GM19193 (cell line): ENCODE data around the gene PPIP5K2.

Source experiments
- POLR2A ChIP-seq: IDR thresholded peaks from 4 replicates; pipeline ENCODE4 v1.6.1; 2011; ENCODE audit not compliant: insufficient read depth, insufficient read length; ENCODE audit errors: extremely low read depth

Gene PPIP5K2

DNA sequence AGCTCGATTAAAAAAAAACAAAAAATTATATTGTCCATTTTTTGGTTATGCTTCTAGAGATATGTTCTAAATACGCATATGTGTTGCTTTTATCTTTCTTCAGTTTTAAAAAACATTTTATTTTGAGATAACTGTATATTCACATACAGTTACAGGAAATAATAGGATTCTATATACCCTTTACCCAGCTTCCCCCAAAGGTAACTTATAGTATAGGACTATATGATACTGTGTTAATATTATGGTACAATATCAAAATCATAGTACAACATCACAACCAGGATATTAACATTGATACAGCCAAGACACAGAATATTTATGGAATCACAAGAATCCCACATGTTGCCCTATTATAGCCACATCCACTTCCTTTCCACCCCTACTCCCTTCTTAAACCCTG lies 129.0 kb downstream of the PPIP5K2 start:
- TF ChIP-seq POLR2A: no peak

DNA sequence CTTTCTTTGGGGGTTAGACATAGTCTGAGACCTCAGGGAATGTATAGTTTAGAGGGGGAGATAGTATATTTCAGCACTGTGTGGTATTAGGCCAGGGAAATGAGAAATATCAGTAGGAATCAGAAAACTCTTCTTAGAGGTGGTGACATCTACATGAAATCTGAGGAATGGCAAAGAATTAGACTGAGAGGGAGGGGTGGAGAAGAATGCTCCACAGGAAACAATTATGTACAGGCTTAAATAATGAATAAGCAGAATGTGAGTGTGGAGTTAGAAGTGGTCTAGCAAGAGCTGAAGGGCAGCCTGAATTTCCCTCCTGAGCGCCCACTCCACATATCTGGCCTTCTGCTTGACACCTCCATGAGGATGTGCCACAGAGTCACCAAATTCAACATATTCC lies 134.8 kb downstream of the PPIP5K2 start:
- TF ChIP-seq POLR2A: no peak

DNA sequence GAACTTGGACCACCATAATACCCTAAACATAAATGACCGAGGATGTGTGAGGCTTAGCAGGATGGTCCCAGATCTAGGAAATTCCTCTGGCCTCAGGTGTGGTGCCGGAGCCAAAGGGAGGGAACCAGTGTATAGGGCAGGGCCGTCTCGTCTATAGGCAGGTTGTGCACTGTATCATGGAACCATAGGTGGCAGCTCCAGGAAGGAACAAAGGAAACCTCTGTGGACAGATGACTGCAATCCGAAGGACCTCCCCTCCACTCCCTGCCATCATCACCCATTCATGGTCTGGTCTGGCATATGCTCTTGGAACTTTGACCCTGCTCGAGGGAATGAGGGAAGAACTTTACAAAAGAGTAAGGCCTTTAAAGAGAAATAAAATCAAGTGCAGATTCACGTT lies 135.6 kb downstream of the PPIP5K2 start:
- no peak for TF ChIP-seq POLR2A

DNA sequence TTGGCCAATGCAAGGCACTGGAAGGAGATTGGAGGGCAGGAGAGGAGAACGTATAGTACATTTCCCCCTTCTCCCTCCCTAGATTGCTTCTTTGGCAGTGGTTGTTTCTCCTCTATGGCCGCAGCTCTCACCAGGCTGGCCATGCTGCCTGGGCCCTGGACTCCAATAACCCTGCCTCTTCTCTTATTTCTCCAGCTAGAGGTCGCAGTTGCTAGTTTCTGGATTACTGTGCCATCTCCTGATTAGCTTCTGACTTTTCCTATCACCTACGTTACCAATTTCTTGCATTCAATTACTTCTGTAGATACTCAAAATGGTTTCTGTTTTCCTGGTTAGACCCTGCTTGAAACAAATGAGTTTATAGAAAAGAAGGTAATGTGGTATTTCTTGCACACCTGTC lies 136.1 kb downstream of the PPIP5K2 start:
- TF ChIP-seq POLR2A: no peak

DNA sequence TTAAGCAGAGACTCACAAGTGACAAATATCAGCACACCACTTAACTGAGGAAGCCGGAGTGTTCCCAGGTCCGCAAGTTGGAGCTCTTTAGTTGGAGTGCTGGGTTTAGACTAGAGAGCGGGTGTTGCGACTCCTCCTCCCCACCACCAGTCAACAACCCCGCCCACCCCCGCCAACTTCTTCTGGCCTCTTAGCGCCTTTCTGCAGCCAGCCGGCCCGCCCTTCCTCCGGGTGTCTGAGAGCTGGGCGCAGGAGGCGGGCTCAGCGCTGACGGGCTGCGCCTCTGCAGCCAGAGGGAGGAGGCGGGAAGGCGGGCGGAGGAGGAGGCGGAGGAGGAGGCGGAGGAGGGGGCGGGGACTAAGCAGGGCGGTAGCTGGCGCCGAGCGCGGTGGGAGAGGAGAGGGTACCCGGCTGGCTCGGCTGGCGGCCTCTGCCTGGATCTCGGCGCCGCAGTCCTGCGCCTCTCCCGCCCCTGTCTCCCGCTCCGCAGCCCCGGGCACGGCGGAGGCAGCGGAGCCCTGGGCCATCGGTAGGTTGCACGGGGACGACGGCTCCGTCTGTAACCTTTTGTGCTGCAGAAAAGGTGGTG lies 138.4 kb downstream of the PPIP5K2 start, which contains the start of gene MACIR:
MACIR (plus strand) TSS at position 396 of the 589 bp plus-strand sequence. CDS start 17,157 bp downstream, outside the sequence.
- TF ChIP-seq POLR2A: peak; percentile 78

DNA sequence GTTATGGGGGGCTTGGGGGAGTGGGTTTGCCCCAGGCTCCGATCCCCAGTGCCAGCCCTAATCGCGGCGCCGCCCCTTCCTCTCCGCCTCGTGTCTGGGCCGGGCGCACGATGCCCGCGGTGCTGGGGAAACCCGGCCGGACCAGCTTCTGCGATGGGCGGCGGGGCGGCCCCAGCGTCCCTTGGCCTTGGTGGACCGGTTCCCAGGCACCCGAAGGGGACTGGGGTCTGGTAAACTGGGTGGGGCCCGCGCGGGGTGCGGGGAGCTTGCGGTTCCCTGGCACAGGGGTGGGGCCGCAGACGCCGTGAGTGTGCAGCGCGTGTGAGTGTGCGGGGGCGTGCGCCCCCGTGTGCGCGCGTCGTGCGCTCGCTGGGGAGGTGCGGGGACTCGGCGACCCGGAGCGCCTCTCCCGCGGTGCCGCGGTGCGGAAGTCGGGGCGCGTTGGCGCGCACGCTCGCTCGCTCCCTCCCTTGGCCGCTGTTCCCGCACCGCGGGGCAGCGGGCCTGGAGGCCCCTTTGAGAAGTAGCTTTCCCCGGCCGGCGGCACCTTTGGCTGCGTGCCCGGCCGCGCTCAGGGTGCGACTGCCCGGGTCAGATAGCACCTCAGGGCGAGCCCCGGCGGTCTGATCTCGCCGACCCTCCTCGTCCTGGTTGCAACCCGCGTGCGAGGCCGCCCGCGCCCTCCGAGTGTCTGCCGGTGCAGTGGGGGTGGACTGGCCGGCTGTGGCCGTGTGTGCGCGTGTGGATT lies 139.0 kb downstream of the PPIP5K2 start:
- peak; percentile 53 for TF ChIP-seq POLR2A

DNA sequence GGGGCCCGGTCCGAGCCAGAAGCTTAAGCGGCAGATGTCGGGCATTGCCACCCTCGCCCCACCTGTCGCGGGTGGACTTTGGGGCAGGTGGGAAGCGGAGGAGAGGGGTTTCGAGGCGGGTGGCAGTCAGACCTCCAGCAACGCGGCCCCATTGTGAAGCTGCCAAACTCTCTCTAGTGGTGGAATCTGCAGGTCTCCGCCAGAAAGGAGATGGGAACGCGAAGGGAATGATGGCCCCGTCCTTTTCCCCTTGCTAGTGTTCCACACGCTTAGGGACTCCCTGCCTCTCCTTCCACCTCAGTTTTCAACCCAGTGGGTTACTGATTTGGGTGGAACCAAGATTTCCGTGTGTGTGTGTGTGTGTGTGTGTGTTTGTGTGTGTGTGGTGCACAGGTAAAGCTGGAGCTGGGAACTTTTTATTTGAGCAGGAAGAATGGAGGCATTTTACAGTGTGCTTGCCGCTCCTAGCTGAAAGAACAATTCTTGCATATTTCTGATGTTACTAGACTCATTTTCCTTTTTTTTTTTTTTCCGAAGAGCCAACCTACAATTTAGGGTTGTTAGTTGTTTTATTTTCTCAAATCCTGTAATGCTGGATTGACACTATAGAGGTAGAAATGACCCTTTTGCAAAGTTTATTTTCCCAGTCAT lies 139.7 kb downstream of the PPIP5K2 start:
- no peak for TF ChIP-seq POLR2A

DNA sequence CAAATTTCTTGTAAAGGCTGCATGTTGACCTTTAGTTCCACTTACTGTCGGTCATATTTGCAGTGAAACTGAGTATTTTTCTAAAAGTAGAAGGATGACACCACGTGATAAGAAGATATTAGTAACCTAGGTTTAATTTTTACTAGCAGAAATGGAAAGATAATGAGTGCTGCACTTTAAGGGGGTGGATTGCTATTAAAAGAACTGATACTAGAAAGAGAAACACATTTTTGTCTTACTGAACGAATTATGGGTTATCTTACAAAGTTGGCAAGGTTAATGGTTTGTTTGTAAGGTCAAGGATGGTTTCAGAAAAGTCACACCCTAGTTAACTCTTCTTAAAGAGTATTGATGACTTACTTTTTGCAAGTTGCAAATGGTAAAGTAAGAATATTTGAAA lies 140.8 kb downstream of the PPIP5K2 start:
- TF ChIP-seq POLR2A: no peak
